GM12873 (cell line): ENCODE data around the gene PDCD1.

ENCODE experiments used
- CTCF ChIP-seq: IDR thresholded peaks from 2 replicates; pipeline ENCODE4 v1.5.1; 2012; ENCODE audit warnings: low read depth, mild to moderate bottlenecking, moderate library complexity, low read length, control low read depth; ENCODE audit not compliant: insufficient read depth; ENCODE audit errors: missing control alignments

PDCD1 gene

DNA sequence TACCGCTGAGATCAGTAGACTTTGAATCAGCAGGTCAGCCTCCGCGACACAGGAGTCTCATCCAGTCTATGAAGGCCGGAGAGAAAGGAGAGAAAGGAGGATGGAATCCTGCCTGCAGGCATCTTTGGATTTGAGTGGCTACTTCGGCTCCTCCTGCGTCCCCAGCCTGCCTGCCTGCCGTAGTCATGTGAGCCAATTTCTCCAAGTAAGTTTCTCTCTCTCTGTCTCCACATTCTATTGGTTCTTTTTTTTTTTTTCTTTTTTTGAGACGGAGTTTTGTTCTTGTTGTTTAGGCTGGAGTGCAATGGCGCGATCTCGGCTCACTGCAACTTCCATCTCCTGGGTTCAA lies 16.7 kb downstream of the PDCD1 start:
- TF ChIP-seq CTCF = no peak

DNA sequence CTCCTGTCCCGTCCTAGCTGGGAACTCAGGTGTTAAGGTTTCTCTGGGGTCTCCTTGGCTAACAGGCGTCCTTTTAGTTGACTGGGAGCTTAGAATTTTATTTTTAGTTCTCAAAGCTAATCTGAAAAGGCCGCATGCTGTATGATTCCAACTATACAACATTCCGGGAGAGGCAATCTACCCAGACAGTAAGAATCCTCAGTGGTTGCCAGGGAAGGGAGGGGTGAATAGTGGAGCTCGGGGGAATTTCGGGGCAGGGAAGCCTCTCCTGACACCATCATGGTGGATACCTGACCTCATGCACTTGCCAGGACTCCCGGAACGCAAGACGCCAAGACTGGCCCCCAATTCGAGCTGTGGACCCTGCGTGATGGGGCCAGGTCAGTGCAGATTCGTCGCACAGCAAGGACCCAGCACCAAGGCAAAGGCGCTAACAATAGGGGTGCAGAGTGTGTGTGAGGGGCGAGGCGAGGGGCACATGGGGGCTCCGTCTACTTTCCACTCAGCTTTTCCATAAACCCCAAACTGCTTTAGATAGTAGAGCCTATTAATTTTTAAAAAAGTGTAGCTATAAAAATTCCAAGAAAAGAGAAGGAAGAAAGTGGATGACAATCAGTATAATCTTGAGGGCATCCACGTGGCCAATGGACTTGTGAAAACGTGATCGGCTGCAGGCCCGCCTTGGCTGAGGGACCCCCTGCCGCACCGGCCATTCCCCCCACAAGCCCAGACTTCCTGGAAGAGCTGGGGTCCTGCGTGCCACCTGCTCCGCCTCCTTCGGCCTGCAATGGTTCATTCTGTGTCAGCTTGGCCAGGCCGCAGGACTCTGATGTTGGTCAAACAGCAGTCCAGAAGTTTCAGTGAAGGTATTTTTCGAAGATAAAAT lies 17.3 kb downstream of the PDCD1 start:
- no peak for TF ChIP-seq CTCF

DNA sequence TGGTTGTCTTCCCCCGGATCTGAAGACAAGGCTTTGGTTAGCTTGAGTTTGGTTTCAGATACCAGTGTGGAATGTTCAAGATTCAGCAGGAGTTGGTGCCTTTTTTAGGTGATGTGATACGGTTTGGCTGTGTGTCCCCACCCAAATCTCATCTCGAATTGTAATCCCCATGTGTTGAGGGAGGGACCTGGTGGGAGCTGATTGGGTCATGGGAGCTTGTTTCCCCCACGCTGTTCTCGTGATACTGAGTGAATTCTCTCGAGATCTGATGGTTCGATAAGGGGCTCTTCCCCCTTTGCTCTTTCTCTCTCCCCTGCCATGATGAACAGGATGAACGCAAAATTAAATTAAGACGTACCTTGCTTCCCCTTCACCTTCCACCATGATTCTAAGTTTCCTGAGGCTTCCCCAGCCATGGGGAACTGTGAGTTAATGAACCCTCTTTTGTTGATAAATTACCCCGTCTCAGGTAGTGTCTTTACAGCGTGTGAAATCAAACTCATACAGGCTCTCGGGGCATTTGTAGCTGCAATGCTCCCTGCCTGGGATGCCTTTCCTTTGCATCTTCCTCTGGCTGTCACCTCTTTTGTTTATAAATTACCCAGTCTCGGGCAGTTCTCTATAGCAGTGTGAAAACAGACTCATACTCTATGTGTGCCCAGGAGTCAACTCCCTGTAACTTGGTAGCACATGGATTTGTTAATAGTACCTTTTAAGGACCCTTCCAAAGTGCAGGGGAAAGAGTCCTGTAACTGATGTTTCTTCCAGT lies 21.3 kb downstream of the PDCD1 start:
- no peak for TF ChIP-seq CTCF

- TF ChIP-seq CTCF = no peak
These were observed 22.4 kb downstream of the PDCD1 start for GRCh38 chr2:241836292-241836691.

GRCh38 chr2:241835611-241836010 lies 23.1 kb downstream of the PDCD1 start:
- TF ChIP-seq CTCF = no peak

- no peak for TF ChIP-seq CTCF
These were observed 24.0 kb downstream of the PDCD1 start for GRCh38 chr2:241834527-241835210.
